Measurements from ENCODE around the gene SPATA24.
"Not testable (repeated sequence)": the region's sequence is repeated elsewhere in the genome, so short reads cannot be mapped to it uniquely, and the experiment has no call there.

DNA sequence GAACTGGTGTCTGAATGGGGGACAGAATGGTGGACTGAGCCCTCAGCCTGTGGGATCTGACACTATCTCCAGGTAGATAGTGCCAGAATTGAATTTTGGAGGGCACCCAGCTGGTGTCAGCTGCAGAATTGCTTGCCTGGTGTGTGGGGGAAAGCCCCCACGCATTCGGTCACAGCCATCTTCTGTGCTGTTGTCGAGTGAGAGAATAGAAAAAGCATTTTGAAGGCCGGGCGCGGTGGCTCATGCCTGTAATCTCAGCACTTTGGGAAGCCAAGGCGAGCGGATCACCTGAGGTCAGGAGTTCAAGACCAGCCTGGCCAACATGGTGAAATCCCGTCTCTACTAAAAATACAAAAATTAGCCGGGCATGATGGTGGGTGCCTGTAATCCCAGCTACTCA, 16.9 kb downstream of the SPATA24 start:
- TF ChIP-seq, protein P1, sequence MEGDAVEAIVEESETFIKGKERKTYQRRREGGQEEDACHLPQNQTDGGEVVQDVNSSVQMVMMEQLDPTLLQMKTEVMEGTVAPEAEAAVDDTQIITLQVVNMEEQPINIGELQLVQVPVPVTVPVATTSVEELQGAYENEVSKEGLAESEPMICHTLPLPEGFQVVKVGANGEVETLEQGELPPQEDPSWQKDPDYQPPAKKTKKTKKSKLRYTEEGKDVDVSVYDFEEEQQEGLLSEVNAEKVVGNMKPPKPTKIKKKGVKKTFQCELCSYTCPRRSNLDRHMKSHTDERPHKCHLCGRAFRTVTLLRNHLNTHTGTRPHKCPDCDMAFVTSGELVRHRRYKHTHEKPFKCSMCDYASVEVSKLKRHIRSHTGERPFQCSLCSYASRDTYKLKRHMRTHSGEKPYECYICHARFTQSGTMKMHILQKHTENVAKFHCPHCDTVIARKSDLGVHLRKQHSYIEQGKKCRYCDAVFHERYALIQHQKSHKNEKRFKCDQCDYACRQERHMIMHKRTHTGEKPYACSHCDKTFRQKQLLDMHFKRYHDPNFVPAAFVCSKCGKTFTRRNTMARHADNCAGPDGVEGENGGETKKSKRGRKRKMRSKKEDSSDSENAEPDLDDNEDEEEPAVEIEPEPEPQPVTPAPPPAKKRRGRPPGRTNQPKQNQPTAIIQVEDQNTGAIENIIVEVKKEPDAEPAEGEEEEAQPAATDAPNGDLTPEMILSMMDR (conservative IDR thresholded peaks at IDR 0.05; ENCODE audit: low read depth, low read length): not testable (repeated sequence)
- not testable (repeated sequence) for TF ChIP-seq EZH2 (IDR thresholded peaks at IDR 0.05; ENCODE audit: low read length, unreplicated experiment); EZH2phosphoT487 (IDR thresholded peaks at IDR 0.05; ENCODE audit: borderline replicate concordance, low read length)
